HG03066 (cell line): ENCODE data around the gene TSPAN18.

ENCODE experiments used
- ATAC-seq: cut with Tn5 transposase; IDR thresholded peaks from one replicate; pipeline ENCODE4 v1.9.1; 2021; ENCODE audit warnings: low read depth; ENCODE audit not compliant: unreplicated experiment

Gene TSPAN18

DNA sequence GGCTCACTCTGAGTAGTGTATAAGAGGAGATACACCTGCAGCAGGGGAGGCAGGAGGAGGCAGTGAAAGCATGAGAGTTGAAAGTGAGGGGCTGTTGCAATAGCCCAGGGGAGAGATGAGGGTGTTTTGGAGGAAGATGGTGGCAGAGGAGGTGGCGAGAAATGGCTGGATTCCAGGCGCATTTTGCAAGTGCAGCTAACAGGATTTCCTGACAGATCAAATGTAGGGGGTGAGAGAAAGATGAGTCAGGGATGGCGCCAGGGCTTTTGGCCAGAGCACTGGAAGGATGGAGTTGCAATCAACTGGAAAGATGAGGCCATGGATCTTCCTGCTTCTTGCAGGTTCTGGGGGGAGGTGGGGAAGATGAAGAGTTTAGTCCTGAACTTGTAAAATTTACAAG is 16.8 kb upstream of the TSPAN18 start:
- no peak for ATAC-seq

DNA sequence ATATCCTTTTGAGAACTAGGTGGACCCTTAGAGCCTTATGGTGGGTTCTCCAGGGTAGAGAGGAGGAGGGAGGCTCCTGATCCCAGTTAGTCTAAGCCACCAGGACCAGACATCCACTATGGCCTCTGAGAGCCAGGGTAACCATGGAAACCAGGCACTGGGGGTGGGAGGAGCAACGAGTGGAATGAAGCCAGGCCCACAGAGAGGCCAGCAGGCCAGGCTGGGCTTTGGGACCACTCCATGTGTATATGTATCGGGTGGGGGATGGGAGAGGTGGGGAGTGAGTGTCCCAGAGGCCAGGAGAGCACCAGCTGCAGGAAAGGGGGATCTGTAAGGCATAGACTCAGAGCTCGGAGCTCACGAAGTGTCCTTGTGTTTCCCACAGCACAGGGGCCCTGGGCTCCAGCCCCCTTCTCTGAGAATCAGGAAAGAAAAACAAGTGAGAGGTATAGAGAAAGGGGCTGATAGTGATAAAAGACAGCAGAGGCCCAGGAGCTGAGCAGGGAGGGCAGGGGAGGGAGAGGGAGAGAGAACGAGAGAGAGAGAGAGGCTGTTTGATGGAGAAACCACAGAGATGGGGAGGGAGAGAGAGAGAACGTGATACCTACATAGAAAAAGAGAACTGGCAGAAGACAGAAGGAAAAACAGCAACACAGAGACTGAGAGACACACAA is 15.5 kb upstream of the TSPAN18 start:
- no peak for ATAC-seq

DNA sequence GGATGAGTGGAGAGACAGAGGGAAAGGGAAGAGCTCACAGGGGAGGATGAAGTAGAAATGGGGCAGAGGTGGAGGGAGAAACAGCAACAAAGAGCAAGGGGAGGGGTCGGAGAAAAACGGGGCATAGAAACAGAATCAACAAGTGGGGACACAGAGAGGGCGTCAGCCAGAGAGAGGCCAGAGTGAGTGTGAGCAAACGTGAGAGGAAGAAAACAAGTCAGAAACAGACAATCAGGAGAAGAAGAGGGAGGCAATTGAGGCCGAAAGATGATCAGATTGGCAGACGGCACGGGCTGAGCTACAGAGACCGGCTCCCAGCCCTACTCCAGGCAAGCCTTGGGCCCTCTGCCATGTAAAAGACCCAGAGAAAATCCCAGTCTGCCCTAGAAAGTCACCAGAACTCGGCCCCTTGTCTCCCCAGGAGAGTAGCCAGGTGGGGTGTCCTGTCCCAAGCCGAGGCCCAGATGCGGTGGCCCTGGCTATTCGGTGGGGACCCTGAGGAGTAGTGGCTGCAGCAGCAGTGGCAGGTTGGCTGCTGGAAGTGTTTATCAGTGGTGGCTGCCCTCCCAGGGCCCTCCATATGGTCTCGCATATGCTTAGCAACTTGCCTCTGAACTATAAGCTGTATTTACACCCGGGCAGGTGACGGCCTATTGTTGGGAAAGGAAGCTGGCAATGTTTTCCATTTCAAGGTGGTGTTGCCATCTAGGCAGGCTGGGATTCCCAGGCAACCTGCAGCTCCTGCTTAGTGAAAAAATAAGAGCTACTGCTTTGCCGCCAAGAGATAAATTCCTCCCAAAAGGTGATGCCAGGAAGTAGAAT is 14.8 kb upstream of the TSPAN18 start:
- no peak for ATAC-seq

DNA sequence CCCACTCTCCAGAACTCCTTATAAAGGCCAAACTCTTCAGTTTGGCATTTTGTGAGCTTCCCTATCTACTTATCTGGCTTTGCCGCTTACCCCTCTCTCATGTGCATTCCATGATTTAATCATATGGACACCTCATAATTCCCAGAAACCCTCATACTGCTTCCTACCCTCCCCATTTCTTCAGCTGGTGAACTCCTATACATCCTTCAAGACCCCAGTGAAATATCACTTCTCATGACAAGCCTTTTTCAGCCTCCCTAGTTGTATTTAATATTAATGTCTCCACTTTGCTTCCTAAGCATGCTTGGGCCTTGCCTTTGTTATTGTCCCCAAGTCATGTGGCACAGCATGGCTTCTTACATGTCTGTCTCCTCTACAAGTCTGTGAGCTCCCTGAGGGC is 13.7 kb upstream of the TSPAN18 start:
- no peak for ATAC-seq

DNA sequence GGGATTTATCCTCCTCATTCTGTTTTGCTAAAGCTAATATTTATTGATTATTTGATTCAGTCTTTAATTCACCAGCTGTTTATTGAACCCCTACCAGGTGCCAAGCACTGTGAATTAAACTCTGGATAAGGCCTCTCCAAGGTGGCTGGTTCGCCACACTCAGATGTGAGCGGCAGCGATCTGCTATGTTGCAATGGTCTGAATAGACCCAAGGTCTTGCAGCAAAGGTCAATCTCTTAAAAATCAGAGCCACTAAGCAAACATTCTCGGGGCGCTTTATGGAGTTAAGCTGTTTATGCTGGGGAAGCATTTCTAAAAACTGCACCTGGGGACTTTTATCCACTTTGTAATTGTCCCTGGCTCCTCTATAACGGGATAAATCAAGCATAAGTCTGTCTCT is 10.5 kb upstream of the TSPAN18 start:
- no peak for ATAC-seq

DNA sequence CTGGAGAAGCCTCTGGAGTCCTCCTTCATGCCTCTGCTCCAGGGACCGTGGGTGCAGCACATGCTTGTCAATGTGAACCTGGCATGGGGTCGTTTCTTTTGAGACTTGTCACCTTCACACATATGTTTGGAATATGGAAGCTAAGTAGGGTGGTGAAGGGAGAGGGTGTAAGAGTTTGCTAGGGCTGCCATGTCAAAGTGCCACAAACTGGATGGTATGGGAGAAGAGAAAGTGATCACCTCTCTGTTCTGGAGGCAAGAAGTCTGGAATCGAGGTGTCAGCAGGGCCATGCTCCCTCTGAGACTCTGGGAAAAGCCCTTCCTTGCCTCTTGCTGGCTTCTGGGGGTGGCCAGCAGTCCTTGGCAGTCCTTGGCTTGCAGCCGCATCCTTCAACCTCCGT is 8.7 kb upstream of the TSPAN18 start:
- no peak for ATAC-seq

DNA sequence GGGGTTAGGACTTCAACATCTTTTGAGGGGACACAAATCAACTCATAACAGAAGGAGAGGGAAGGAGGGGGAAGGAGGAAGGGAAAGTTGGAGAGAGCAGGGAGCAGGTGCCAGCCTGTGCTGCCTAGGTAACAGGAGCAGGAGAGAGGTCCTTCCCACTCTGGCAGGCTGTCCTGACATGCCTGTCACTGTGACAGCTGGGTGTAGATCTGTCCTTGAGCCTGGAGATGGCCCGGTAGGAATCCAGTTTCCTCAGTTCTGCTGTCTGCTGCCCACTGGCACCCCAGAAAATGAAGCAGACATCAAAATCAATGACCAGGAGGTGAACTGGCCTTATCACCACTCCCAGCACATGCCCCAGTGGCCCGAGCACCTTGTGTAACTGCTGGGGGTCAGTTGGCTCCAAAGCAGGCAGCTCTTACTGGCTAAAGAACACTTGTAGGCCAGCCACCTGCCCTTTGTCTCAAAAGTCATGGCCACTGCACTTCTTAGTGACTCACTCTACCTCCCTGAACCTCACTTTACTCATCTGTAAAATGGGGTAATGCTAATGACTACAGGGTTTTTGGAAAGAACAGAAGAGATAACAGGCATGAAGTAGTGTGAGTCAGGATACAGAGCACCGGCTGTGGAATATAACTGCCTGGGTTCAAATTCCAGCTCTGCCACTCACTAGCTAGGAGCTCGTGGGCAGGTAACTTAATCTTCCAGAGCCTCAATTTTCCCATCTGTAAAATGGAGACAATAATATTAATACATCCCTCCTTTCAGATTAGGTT is 8.0 kb upstream of the TSPAN18 start:
- no peak for ATAC-seq

DNA sequence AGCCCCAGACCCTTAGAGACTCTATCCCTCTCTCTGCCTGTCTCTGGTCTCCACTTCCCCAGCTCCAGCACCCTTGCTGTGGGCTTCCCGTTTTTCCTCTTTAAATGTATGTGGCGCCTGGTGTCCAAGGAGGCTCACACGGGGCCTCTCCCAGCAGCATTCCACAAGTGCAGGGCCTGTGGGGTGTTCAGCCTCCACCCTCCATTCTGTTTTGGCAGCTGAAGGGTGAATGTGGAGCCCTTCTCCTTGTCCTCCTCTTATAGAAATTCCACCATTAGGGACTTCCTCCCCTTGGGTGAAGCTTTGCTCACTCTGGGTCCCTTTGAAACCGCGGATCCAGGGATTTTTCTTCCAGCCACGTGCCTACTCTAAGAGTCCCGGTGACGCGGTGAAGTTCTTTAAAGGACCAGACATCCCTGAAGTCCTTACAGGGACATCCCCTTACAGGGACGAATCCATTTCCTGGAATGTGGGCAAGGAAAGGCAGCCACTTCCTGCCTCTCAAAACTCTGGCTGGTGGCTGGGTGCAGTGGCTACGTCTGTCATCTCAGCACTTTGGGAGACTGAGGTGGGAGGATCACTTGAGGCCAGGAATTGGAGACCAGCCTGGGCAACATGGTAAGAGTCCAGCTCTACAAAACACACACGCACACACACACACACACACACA is 1.6 kb upstream of the TSPAN18 start:
- ATAC-seq, result no peak

DNA sequence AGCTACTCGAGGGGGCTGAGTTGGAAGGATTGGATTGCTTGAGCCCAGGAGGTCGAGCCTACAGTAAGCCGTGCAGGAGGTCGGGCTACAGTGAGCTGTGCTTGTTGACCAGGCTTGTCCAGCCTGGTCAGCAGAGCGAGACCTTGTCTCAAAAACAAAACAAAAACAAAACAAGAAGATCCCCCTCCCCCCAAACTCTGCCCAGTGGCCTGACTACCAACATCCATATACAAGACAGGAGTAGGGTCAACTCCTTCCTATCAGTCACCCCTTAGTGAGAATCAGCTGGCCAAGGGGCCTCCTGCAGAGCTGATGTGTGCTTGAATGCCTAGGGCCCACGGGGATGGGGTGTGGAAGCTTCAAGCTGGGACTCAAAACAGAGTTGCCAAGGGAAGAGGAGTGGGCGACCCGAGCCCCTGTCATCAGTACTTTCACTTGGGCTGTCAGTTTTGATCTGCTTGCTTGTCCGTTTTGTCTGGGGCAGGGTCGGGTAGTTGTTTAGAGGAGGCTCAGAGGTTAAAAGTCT is 942 bp upstream of the TSPAN18 start:
- ATAC-seq, result no peak

DNA sequence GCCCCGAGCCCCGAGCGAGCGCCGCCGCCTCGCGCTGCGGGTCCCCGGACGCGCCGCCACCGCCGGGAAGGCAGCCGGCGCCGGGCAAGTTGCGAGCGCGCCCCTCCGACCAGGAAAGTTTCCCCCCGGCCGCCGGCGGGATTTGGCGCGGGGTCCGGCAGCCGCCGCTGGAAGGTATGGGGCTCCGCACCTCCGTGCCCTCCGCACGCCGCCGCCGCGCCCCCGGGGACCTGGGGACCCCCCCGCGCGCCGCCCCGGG is 281 bp downstream of the TSPAN18 start:
- ATAC-seq, result no peak

DNA sequence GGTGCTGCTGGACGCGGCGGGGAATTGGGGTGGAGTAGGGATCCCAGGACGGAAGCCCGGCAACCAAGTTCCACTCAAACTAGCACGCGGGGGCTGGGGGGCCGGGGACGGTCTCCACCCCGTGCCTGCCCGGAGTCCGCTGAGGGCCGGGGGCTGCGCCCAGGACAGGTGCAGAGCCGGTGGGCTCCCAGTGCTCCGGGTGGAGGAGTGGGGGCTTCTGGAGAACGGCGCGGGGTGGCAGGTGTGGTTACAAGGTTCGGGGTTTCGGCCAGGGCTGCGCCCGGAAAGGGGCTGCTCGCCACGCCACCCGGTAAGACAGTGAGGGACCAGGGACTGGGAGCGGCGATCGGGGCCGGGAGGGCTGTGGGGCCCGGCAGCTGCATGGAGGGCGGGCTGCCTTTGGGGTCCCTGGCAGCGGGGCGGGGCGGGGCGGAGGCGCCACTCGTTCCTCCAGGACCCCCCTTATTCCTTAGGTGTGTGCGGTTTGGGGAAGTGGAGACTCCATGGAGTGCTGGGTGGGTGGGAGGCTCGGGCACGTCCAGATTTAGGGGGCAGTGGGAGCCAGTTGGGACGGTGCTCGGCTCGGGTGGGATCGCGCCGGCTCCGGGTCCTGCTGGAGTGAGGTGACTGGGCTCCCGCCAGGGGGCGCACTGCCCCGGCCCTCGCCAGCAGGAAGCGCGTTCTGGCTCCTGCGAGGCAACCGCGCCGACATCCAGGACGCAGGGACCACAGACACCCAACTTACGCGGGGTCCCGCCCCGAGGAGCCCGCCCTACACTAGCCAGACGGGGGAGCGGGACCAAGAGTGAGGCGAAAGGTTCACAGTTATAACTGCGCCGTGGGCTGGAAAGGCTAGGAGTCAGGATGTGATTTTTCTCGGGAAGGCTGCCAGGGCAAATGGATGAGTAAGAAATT is 868 bp downstream of the TSPAN18 start:
- ATAC-seq, result no peak

DNA sequence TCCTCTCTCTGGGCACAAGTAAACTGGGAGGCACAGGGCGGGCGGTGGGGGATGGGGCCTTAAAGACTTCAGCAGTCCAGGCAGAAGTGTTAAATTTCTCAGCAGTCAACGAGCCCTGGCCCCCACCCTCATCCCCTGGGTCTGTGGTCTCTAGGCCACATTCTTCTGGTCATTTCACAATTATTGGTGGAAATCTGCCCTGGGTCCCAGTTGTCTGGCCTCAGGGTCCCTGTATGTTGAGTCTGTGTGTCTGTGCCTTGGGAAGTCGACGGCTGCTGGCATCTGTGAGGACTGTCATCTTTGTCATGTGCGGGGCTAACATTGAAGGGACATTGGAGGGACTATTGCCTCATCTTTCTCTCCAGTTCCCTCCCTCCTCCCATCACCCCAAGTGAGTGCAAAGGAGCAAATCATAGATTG is 1.7 kb downstream of the TSPAN18 start:
- ATAC-seq, result no peak

DNA sequence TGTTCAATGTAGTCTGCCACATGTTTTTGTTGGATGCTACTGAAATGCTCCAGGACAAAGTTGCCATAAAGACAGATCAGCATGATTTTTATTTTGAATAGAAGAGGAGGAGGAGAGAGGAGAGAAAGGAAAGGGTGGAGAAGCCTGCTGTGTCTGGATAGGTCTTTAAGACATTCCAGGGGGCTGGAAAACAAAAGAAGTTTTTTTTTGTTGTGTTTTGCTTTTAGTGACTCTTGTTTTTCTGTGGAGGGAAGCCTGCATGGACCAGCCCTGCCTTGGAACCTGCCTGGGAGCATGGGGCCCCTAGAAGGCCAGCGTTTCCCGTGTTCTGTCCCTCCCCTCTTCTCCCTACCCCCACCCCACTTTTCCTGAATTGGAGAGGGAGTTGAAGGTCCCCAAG is 2.3 kb downstream of the TSPAN18 start:
- no peak for ATAC-seq

DNA sequence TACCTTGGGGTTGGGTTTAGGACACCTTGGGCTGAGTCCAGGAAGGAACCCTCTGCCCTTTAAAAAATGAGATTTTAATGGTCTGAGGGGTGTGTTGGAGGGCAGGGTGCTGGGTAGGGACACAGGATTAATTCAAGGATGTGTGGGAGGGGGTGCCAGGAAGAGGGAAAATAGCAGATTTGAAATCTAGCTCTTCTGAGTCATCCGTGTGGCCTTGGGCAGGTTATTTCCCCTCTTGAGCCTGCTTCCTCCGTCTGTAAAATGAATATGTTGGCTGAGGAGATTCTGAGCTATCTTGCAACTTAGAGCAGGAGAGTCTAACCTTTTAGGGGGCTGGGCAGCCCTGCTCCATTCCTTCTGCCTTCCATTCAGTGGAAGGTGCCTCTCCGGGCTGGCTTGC is 3.0 kb downstream of the TSPAN18 start:
- ATAC-seq, result no peak

DNA sequence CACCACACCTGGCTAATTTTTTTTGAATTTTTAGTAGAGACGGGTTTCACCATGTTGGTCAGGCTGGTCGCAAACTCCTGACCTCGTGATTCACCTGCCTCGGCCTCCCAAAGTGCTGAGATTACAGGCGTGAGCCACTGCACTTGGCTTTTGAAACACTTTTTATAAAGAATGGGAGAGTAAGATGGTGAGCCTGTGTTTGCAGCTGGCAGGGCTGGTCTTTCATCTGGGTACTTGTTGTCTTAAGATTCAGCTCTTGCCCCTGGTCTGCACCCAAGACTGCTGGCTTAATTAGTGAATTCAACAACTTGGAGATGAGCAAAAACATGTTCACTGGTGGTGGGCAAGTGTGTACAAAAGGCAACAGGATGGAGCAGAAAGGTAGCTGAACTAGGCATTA is 4.0 kb downstream of the TSPAN18 start:
- ATAC-seq, result no peak

DNA sequence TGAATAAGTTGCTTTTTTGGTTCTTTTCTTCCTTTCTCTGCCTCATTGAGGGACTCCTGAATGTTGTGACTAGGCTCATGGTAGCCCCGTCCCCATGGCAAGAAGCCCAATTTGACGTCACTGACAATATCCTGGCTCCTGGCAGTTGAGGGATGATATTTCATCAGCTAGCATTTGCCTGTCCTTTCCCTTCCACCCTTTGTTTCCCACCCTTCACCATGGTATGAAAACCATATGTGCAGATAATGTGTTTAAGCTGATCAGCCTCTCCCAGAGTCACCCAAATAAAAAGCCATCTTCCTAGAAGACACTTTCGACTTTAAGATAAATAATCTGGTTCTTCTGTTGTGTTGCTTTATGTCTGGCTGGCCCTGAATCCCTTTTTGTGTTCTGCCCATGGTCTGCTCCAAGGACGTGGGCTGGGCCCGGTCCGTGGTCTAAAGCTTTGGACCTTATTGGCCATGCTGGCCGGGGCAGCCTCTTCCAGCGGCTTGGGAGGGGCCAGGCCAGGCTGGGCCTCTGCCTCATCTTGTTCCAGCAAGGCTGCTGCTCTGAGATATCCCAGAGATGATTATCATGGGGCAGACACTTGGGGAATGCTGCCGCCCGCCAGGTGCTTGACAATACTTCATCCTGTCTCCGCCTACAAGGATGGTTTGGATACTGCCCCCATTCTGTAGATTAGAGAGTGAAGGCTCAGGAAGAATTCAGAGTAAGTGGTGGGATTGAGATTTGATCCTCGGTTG is 5.1 kb downstream of the TSPAN18 start:
- ATAC-seq, result no peak

DNA sequence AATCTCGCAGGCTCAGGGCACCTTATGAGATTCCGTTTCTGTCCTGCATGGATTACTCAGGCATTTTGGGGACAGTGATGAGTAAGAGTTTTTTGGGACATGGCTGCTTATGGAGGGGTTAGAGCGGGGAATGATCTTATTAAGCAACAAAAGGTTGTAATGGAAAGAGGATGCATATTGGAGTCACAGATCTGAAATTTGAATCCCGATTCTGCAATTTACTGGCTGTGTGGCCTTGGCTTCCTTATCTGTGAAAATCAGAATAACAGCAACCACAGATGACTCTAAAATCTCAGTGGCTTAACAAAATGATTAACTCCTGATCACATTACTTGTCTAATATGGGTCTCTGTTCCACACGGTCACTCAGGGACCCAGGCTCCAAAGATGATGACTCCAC is 5.8 kb downstream of the TSPAN18 start:
- ATAC-seq, result no peak

DNA sequence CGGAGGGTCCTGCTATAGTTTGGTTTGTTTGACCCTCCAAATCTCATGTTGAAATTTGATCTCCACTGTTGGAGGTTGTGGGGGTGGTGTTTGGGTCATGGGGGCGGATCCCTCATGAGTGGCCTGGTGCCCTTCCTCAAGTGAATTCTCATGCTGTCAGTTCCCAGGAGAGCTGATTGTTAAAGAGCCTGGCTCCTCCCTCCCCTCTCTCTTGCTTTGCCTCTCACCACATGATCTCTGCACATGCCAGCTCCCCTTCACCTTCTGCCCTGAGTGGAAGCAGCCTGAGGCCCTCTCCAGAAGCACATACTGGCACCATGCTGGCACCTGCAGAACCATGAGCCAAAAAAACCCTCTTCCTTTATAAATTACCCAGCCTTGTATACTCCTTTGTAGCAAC is 7.1 kb downstream of the TSPAN18 start:
- no peak for ATAC-seq

DNA sequence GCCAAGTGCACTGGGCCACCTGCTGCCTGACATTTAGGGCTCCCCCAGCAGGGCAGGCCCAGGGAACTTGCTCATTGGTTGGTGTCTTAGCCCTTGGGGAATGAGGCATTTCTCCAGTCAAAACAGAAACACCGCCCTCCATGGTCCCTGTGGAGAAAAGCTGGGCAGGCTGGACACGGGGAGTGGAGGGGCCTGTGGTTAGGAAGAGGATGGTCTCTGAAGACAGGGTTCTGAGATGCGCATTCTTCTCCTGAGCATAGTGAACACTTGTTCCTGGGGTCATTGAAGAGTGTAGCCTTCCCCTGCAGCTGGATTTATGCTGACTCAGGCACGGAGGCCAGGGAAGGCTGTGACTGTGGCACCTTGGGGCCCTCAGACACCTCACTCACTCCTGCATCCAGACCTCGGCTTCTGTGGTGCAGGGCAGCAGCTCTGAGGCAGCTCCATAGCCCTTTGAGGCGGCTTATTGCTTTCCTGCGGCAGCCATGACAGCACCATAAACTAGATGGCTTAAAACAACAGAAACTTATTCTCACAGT is 8.2 kb downstream of the TSPAN18 start:
- no peak for ATAC-seq
